ENCODE results near the gene TSPO.
"Not testable (repeated sequence)": the region's sequence is repeated elsewhere in the genome, so short reads cannot be mapped to it uniquely, and the experiment has no call there.

Gene TSPO

GRCh38 chr22:43151251-43152002 is at the start of gene TSPO:
TSPO (plus strand) TSS chr22:43151559; CDS start chr22:43159239, 7,680 bp downstream.
- Mint-ChIP-seq H3K4me3 (peak within 1 kb of the TSS; percentile 93), H3K9me3 (no peaks in the 10 kb centered on the region), H3K36me3 (no peaks in the 10 kb centered on the region), H3K27me3 (peaks cover 5% of the 10 kb centered on the region), H3K4me1 (peaks cover 34% of the 10 kb centered on the region), H3K27ac (peak within 1 kb of the TSS; percentile 38)
- ATAC-seq (ENCODE audit: low read depth) (peak; percentile 48), DNase-seq (ENCODE audit: low spot score in 2 of 2) (peak; percentile 27 to 65)

- H3K9me3 Mint-ChIP-seq; H3K4me1 Mint-ChIP-seq; H3K4me3 Mint-ChIP-seq; H3K27ac Mint-ChIP-seq; H3K36me3 Mint-ChIP-seq; DNase-seq (ENCODE audit: low spot score in 2 of 2); H3K27me3 Mint-ChIP-seq; ATAC-seq (ENCODE audit: low read depth): not testable (repeated sequence)
These were observed 47.2 kb upstream of the TSPO start for GRCh38 chr22:43104056-43104625.

DNA sequence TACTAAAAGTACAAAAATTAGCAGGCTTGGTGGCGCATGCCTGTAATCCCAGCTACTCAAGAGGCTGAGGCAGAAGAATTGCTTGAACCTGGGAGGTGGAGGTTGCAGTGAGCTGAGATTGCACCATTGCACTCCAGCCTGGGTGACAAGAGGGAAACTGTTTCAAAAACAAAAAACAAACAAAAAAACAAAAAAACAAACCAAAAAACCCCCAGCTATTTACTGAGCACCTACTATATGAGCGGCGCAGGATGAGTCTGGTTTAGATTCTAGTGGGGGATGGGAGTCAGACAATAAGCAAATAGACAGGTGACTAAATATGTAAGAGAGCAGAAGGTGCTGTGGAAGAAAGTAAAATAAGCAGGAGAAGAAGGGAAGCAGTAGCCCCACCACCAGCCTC is 46.4 kb upstream of the TSPO start:
- not testable (repeated sequence) for H3K36me3 Mint-ChIP-seq; DNase-seq (ENCODE audit: low spot score in 2 of 2); H3K9me3 Mint-ChIP-seq; H3K27me3 Mint-ChIP-seq; H3K4me1 Mint-ChIP-seq; ATAC-seq (ENCODE audit: low read depth); H3K4me3 Mint-ChIP-seq; H3K27ac Mint-ChIP-seq

DNA sequence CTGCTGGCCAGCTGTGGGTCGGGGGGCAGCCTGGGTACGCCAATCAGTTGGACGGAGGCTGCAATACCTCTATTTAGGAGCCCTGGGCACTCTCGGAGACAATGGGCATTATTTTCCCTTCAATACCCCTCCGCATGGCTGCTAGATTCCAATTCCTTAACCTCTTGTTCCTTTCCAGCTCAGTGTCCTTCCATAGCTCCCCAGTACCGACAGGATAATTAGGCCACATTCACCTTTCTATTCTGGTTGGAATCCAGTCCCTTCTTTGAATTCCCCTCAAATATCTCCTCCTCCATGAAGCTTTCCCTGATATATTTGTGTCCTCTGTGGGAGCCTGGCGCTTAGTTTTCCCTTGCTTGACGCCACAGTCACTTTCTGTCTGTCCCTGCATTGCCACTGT is 45.1 kb upstream of the TSPO start:
- H3K4me1 Mint-ChIP-seq, result peaks cover 3% of the 10 kb centered on the region
- DNase-seq (ENCODE audit: low spot score in 2 of 2), result no peak
- peaks cover 11% of the 10 kb centered on the region for H3K27me3 Mint-ChIP-seq
- H3K36me3 Mint-ChIP-seq, result no peaks in the 10 kb centered on the region
- H3K4me3 Mint-ChIP-seq, result no peak overlapping the region
- no peak overlapping the region for H3K27ac Mint-ChIP-seq
- no peak for ATAC-seq (ENCODE audit: low read depth)
- no peaks in the 10 kb centered on the region for H3K9me3 Mint-ChIP-seq

DNA sequence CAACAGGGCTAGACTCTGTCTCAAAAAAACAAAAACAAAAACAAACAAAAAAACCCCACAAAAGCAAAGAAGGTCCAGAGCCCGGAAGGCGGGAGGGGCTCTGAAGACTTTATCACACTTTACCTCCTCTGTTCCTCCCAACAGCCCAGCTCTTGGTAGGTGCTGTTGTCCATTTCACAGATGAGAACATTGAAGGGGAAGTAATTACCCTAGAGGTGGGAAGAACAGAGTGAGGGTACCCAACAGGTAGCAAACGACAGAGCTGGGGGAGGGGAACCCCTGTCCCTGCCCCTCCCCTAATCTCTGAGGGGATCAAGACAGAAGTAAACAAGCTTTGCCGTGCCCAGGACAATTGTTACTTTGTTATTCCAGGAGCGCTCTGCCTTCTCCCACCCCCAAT is 41.8 kb upstream of the TSPO start:
- Mint-ChIP-seq H3K36me3 (no peaks in the 10 kb centered on the region), H3K4me1 (peaks cover 8% of the 10 kb centered on the region), H3K4me3 (peak overlapping the region; percentile 54), H3K9me3 (no peaks in the 10 kb centered on the region), H3K27ac (no peak overlapping the region), H3K27me3 (peaks cover 23% of the 10 kb centered on the region)
- ATAC-seq (ENCODE audit: low read depth) (no peak), DNase-seq (ENCODE audit: low spot score in 2 of 2) (no peak)

DNA sequence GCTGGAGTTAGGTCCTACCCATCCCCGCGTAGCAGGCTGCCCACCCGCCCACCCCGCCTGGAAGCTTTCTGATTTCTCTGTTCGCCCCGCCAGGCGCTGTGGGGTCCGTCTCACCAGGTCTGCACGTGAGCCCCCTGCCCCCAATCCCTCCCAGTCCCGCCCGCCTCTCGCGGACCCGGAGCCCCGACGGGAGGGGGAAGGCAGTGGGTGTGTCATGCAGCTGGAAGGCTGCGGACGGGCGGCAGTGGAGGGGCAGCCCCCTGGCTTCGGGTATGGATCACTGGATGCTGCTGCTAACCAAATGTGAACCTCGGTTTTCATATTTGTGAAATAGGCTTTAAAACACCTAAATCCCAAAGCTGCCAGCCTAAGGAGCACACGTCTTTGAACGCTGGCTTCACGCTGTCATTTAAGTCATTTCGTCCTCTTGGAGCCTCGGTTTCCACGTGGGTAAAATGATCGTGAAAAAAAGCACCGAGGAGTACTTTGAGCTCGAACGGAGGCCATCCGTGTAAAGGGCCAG is 41.4 kb upstream of the TSPO start:
- Mint-ChIP-seq H3K4me3 (peak overlapping the region; percentile 64), H3K36me3 (no peaks in the 10 kb centered on the region)
- no peak for ATAC-seq (ENCODE audit: low read depth)

DNA sequence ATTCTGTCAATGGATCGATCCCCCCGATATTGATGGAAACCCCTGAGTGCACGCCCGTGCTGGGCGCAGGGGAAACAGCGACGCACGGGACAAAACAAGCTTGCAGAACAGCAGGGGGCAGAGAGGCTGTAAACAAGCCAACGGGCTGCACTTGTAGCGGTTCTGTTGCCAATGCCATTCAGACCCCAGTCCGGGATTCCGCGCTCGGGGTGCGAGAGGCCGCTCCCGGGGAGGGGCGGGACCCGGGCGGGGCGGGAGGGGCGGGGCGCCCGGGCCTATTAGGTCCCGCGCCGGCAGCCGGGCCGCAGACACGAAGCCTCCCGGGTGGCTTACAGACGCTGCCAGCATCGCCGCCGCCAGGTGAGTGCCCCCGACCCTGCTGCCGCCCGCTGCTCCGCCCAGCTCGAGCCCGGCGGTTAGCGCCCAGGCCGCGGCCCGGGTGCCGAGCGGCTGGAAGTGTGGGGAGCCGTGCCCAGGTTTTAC is 40.9 kb upstream of the TSPO start, which contains the start of gene BIK:
BIK (plus strand) TSS at position 307 of the 483 bp plus-strand sequence. CDS start 13,273 bp downstream, outside the sequence.
- H3K27me3 Mint-ChIP-seq, result peaks cover 26% of the 10 kb centered on the region
- DNase-seq (ENCODE audit: low spot score in 2 of 2) (no peak), ATAC-seq (ENCODE audit: low read depth) (peak; percentile 67)
- peak within 1 kb of the TSS; percentile 67 for H3K4me3 Mint-ChIP-seq
- H3K27ac Mint-ChIP-seq, result no peak within 1 kb of the TSS
- no peaks in the 10 kb centered on the region for H3K36me3 Mint-ChIP-seq
- H3K4me1 Mint-ChIP-seq, result peaks cover 14% of the 10 kb centered on the region
- no peaks in the 10 kb centered on the region for H3K9me3 Mint-ChIP-seq

More for the DNA sequence above, 41.4 kb upstream of the TSPO start:
- Mint-ChIP-seq H3K27ac (no peak overlapping the region), H3K27me3 (peaks cover 25% of the 10 kb centered on the region), H3K9me3 (no peaks in the 10 kb centered on the region), H3K4me1 (peaks cover 11% of the 10 kb centered on the region)
- DNase-seq (ENCODE audit: low spot score in 2 of 2), result no peak

- Mint-ChIP-seq H3K27me3 (peaks cover 26% of the 10 kb centered on the region), H3K9me3 (no peaks in the 10 kb centered on the region), H3K4me3 (peak overlapping the region; percentile 67), H3K36me3 (no peaks in the 10 kb centered on the region), H3K27ac (no peak overlapping the region), H3K4me1 (peaks cover 19% of the 10 kb centered on the region)
- peak in 1 of 2 donors; percentile 54 for DNase-seq (ENCODE audit: low spot score in 2 of 2)
- ATAC-seq (ENCODE audit: low read depth), result peak; percentile 65
These were observed 40.3 kb upstream of the TSPO start for GRCh38 chr22:43110927-43111623.

DNA sequence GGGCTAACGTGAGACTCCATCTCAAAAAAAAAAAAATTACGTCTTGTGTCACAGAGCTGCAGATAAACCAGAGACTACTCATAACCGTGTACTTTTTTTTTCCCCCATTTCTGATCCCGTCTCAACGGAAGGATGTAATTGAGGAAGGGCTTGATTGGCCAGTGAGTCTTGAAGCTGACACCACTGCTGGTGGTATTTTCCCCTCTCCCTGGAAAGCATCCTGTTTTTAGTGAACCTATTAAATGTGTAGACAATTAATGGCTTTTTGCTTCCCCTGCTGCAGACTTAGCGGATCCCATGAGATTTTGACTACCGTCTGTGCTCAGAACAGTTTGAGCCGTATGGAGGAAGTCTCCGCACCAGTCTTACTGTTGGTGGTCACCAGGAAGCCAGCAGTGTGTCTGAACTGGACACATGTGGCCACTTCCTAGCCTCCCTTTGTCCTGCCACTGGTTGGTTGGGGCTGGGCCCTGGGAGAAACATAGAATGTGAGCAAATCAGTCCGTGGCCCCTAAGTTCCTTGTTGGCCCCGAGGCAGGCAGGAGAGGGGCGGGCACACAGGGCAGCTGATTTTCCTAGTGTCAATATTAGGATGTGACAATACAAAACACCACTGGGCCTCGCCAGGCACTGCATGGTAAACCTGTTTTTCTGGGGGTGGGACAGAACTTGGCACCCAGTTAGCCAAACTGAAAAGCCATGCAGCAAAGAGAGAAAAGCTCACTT is 37.7 kb upstream of the TSPO start:
- Mint-ChIP-seq H3K27ac (no peak overlapping the region), H3K4me3 (no peak overlapping the region), H3K36me3 (no peaks in the 10 kb centered on the region), H3K27me3 (peaks cover 25% of the 10 kb centered on the region), H3K4me1 (peaks cover 25% of the 10 kb centered on the region), H3K9me3 (no peaks in the 10 kb centered on the region)
- ATAC-seq (ENCODE audit: low read depth) (no peak), DNase-seq (ENCODE audit: low spot score in 2 of 2) (no peak)

DNA sequence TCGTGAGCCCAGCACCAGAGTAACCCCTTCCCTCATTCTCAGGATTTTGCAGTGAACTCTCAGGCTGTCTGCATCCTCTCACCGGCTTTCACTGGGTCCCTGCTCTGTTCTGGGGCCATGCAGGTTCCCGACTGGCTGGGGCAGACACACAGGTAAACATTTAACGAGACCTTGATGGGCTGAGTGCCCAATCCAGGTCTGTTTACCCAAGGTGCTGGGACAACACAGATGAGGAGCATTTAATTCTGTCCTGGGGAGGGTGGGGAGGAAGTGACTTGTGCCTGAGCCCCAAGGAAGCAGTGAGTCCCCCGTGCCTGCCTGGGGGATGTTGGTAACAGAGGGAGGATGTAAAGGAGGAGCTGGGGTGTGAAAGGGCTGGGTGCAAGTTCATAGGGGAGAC is 36.4 kb upstream of the TSPO start:
- Mint-ChIP-seq H3K9me3 (no peaks in the 10 kb centered on the region), H3K4me3 (no peak overlapping the region), H3K27me3 (peaks cover 25% of the 10 kb centered on the region), H3K27ac (no peak overlapping the region), H3K4me1 (peaks cover 32% of the 10 kb centered on the region), H3K36me3 (no peaks in the 10 kb centered on the region)
- no peak for ATAC-seq (ENCODE audit: low read depth)
- no peak for DNase-seq (ENCODE audit: low spot score in 2 of 2)

- H3K36me3 Mint-ChIP-seq, result no peaks in the 10 kb centered on the region
- H3K27ac Mint-ChIP-seq, result no peak overlapping the region
- H3K4me1 Mint-ChIP-seq, result peaks cover 36% of the 10 kb centered on the region
- H3K9me3 Mint-ChIP-seq, result no peaks in the 10 kb centered on the region
- peaks cover 26% of the 10 kb centered on the region for H3K27me3 Mint-ChIP-seq
- DNase-seq (ENCODE audit: low spot score in 2 of 2), result no peak
- no peak overlapping the region for H3K4me3 Mint-ChIP-seq
- ATAC-seq (ENCODE audit: low read depth), result no peak
These were observed 34.4 kb upstream of the TSPO start for GRCh38 chr22:43116932-43117331.

- Mint-ChIP-seq H3K4me1 (peaks cover 44% of the 10 kb centered on the region), H3K27me3 (peaks cover 22% of the 10 kb centered on the region), H3K36me3 (no peaks in the 10 kb centered on the region), H3K4me3 (peak overlapping the region; percentile 59), H3K27ac (no peak overlapping the region), H3K9me3 (no peaks in the 10 kb centered on the region)
- no peak for ATAC-seq (ENCODE audit: low read depth)
- no peak for DNase-seq (ENCODE audit: low spot score in 2 of 2)
These were observed 33.1 kb upstream of the TSPO start for GRCh38 chr22:43118024-43118849.

GRCh38 chr22:43118953-43119458 is 32.4 kb upstream of the TSPO start:
- Mint-ChIP-seq H3K4me3 (peak overlapping the region; percentile 59), H3K4me1 (peaks cover 44% of the 10 kb centered on the region), H3K9me3 (no peaks in the 10 kb centered on the region), H3K36me3 (no peaks in the 10 kb centered on the region), H3K27me3 (peaks cover 17% of the 10 kb centered on the region), H3K27ac (no peak overlapping the region)
- DNase-seq (ENCODE audit: low spot score in 2 of 2) (peak; percentile 43 to 46), ATAC-seq (ENCODE audit: low read depth) (peak; percentile 64)
